ACC112 (cell line): ENCODE results near the gene FLNB.
"Not testable (repeated sequence)": the region's sequence is repeated elsewhere in the genome, so short reads cannot be mapped to it uniquely, and the experiment has no call there.

Experiments used
- H2AFZ ChIP-seq: fragments of 200-600 bp; sonication (generic); one replicate; pipeline ENCODE4 v1.6.0; 2017; ENCODE audit warnings: antibody characterized with exemption, low read length; ENCODE audit not compliant: unreplicated experiment
- H3K27ac ChIP-seq: fragments of 200-600 bp; sonication (generic); 2 replicates; pipeline ENCODE4 v1.5.1; 2014; ENCODE audit warnings: low read depth, mild to moderate bottlenecking, antibody characterized with exemption, low read length, moderate library complexity
- H3K27me3 ChIP-seq: fragments of 200-600 bp; sonication (generic); 2 replicates; pipeline ENCODE4 v1.6.1; 2014; ENCODE audit warnings: mild to moderate bottlenecking, antibody characterized with exemption, low read length, moderate library complexity, mixed read lengths; ENCODE audit not compliant: insufficient read depth
- H3K36me3 ChIP-seq: fragments of 200-600 bp; sonication (generic); 2 replicates; pipeline ENCODE4 v1.6.1; 2016; ENCODE audit warnings: mild to moderate bottlenecking, antibody characterized with exemption, low read length, moderate library complexity, mixed read lengths; ENCODE audit not compliant: insufficient read depth
- H3K4me1 ChIP-seq: fragments of 200-600 bp; sonication (generic); one replicate; pipeline ENCODE4 v1.6.1; 2016; ENCODE audit warnings: low read length, mixed read lengths; ENCODE audit not compliant: insufficient read depth, unreplicated experiment, control insufficient read depth
- H3K4me3 ChIP-seq: fragments of 200-600 bp; sonication (generic); 2 replicates; pipeline ENCODE4 v1.5.1; 2014; ENCODE audit warnings: mild to moderate bottlenecking, low read depth, low read length
- H3K79me2 ChIP-seq: fragments of 200-600 bp; sonication (generic); one replicate; pipeline ENCODE4 v1.6.0; 2016; ENCODE audit warnings: low read length; ENCODE audit not compliant: control insufficient read depth, unreplicated experiment, insufficient read depth

Gene FLNB

GRCh38 chr3:58198804-58199203 is 190.6 kb downstream of the FLNB start:
- H3K4me1 ChIP-seq: peaks cover 7% of the 10 kb centered on the region
- H2AFZ ChIP-seq: no peak overlapping the region
- H3K27ac ChIP-seq: no peak overlapping the region
- H3K79me2 ChIP-seq: no peaks in the 10 kb centered on the region
- no peak overlapping the region for H3K4me3 ChIP-seq
- no peaks in the 10 kb centered on the region for H3K27me3 ChIP-seq
- H3K36me3 ChIP-seq: no peaks in the 10 kb centered on the region

- Histone ChIP-seq H3K79me2 (no peaks in the 10 kb centered on the region), H3K4me3 (no peak overlapping the region), H2AFZ (no peak overlapping the region), H3K27ac (no peak overlapping the region), H3K4me1 (peaks cover 7% of the 10 kb centered on the region), H3K36me3 (no peaks in the 10 kb centered on the region), H3K27me3 (no peaks in the 10 kb centered on the region)
Measured at GRCh38 chr3:58200121-58200709, 192.0 kb downstream of the FLNB start.

GRCh38 chr3:58200846-58201355 is 192.7 kb downstream of the FLNB start:
- Histone ChIP-seq H2AFZ (no peak overlapping the region), H3K36me3 (no peaks in the 10 kb centered on the region), H3K4me1 (peaks cover 9% of the 10 kb centered on the region), H3K4me3 (no peak overlapping the region), H3K27me3 (no peaks in the 10 kb centered on the region), H3K79me2 (no peaks in the 10 kb centered on the region), H3K27ac (no peak overlapping the region)

GRCh38 chr3:58201451-58201850 is 193.2 kb downstream of the FLNB start:
- not testable (repeated sequence) for H3K27ac ChIP-seq, H3K27me3 ChIP-seq, H3K79me2 ChIP-seq, H3K4me3 ChIP-seq, H2AFZ ChIP-seq, H3K36me3 ChIP-seq
- H3K4me1 ChIP-seq: peaks cover 15% of the 10 kb centered on the region

- no peaks in the 10 kb centered on the region for H3K79me2 ChIP-seq
- H3K4me1 ChIP-seq: peaks cover 22% of the 10 kb centered on the region
- H3K4me3 ChIP-seq: no peak overlapping the region
- no peaks in the 10 kb centered on the region for H3K27me3 ChIP-seq
- no peak overlapping the region for H3K27ac ChIP-seq
- no peaks in the 10 kb centered on the region for H3K36me3 ChIP-seq
- H2AFZ ChIP-seq: no peak overlapping the region
Measured at GRCh38 chr3:58202917-58203360, 194.7 kb downstream of the FLNB start.

GRCh38 chr3:58203541-58203940 is 195.3 kb downstream of the FLNB start:
- H3K4me3 ChIP-seq: no peak overlapping the region
- no peaks in the 10 kb centered on the region for H3K27me3 ChIP-seq
- peaks cover 19% of the 10 kb centered on the region for H3K4me1 ChIP-seq
- H3K79me2 ChIP-seq: no peaks in the 10 kb centered on the region
- no peak overlapping the region for H3K27ac ChIP-seq
- no peak overlapping the region for H2AFZ ChIP-seq
- H3K36me3 ChIP-seq: no peaks in the 10 kb centered on the region

GRCh38 chr3:58204720-58205119 is 196.5 kb downstream of the FLNB start:
- no peaks in the 10 kb centered on the region for H3K79me2 ChIP-seq
- no peak overlapping the region for H3K27ac ChIP-seq
- H3K27me3 ChIP-seq: no peaks in the 10 kb centered on the region
- peaks cover 15% of the 10 kb centered on the region for H3K4me1 ChIP-seq
- no peaks in the 10 kb centered on the region for H3K36me3 ChIP-seq
- no peak overlapping the region for H2AFZ ChIP-seq
- H3K4me3 ChIP-seq: no peak overlapping the region

GRCh38 chr3:58205981-58206380 is 197.8 kb downstream of the FLNB start:
- Histone ChIP-seq H3K27me3 (no peaks in the 10 kb centered on the region), H3K27ac (peak overlapping the region; percentile 46), H2AFZ (no peak overlapping the region), H3K79me2 (no peaks in the 10 kb centered on the region), H3K4me1 (peaks cover 22% of the 10 kb centered on the region), H3K4me3 (no peak overlapping the region), H3K36me3 (no peaks in the 10 kb centered on the region)

GRCh38 chr3:58206406-58207011 is 198.3 kb downstream of the FLNB start:
- Histone ChIP-seq H2AFZ (no peak overlapping the region), H3K27ac (peak overlapping the region; percentile 46), H3K4me3 (no peak overlapping the region), H3K4me1 (peaks cover 22% of the 10 kb centered on the region), H3K79me2 (no peaks in the 10 kb centered on the region), H3K36me3 (no peaks in the 10 kb centered on the region), H3K27me3 (no peaks in the 10 kb centered on the region)

GRCh38 chr3:58207954-58208353 is 199.7 kb downstream of the FLNB start:
- Histone ChIP-seq H3K27me3 (no peaks in the 10 kb centered on the region), H3K4me1 (peaks cover 22% of the 10 kb centered on the region), H3K36me3 (no peaks in the 10 kb centered on the region), H3K27ac (no peak overlapping the region), H3K4me3 (no peak overlapping the region), H3K79me2 (no peaks in the 10 kb centered on the region), H2AFZ (no peak overlapping the region)

- Histone ChIP-seq H3K4me3 (no peak overlapping the region), H2AFZ (no peak overlapping the region), H3K79me2 (no peaks in the 10 kb centered on the region), H3K4me1 (peaks cover 22% of the 10 kb centered on the region), H3K27me3 (no peaks in the 10 kb centered on the region), H3K27ac (no peak overlapping the region), H3K36me3 (no peaks in the 10 kb centered on the region)
Measured at GRCh38 chr3:58209933-58210332, 201.7 kb downstream of the FLNB start.
